WTC11 (cell line): ENCODE measurements around the gene ZFR2.

Experiments used
- CTCF ChIP-seq: fragments of 200-600 bp; IDR thresholded peaks from 2 replicates; pipeline ENCODE4 v1.8.0; 2022; ENCODE audit warnings: antibody characterized with exemption
- ESRRA ChIP-seq: sonication (generic); formaldehyde crosslinking; IDR thresholded peaks from 2 replicates; pipeline ENCODE4 v1.8.1; 2022; ENCODE audit warnings: mild to moderate bottlenecking, missing genetic modification reagents, borderline replicate concordance
- FOXP1 ChIP-seq: sonication (generic); formaldehyde crosslinking; IDR thresholded peaks from 2 replicates; pipeline ENCODE4 v1.8.0; 2022; ENCODE audit warnings: missing genetic modification reagents, mild to moderate bottlenecking, moderate library complexity, borderline replicate concordance
- TCF7 ChIP-seq: sonication (generic); formaldehyde crosslinking; IDR thresholded peaks from 2 replicates; pipeline ENCODE4 v1.8.0; 2022; ENCODE audit warnings: mild to moderate bottlenecking, low read depth, missing genetic modification reagents, moderate library complexity
- TF ChIP-seq, protein P1 (sequence below): sonication (generic); formaldehyde crosslinking; IDR thresholded peaks from 2 replicates; pipeline ENCODE4 v1.8.1; 2023; ENCODE audit warnings: mild to moderate bottlenecking, missing genetic modification reagents, moderate library complexity

- TF ChIP-seq CTCF = no peak
- TF ChIP-seq ESRRA (CRISPR knock-in tag) = no peak
- no peak for TF ChIP-seq TCF7 (CRISPR knock-in tag)
- no peak for TF ChIP-seq FOXP1 (CRISPR knock-in tag)
- TF ChIP-seq, protein P1, sequence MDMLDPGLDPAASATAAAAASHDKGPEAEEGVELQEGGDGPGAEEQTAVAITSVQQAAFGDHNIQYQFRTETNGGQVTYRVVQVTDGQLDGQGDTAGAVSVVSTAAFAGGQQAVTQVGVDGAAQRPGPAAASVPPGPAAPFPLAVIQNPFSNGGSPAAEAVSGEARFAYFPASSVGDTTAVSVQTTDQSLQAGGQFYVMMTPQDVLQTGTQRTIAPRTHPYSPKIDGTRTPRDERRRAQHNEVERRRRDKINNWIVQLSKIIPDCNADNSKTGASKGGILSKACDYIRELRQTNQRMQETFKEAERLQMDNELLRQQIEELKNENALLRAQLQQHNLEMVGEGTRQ (CRISPR knock-in tag) = no peak
These were observed 37.9 kb downstream of the ZFR2 start for GRCh38 chr19:3830621-3831589.
